Activated CD4-positive, alpha-beta T cell treated with anti-CD3 and anti-CD28 coated beads, Interleukin-2, amount 50 U/mL, for 24 hours (primary cell): ENCODE data around the gene EIF3J.
"Not testable (repeated sequence)": the region's sequence is repeated elsewhere in the genome, so short reads cannot be mapped to it uniquely, and the experiment has no call there.

Source experiments
- DNase-seq, 2 donors: peaks; one replicate each; pipeline ENCODE4 v3.0.0-alpha.2; 2020; ENCODE audit warnings: low read depth in 1 of 2, low spot score in 1 of 2

EIF3J gene

GRCh38 chr15:44536962-44537734, at the start of gene EIF3J:
Gene EIF3J (plus strand): TSS chr15:44537147. CDS start chr15:44537195, 48 bp downstream.
- DNase-seq: peak; percentile 84 to 90

GRCh38 chr15:44489464-44489863, 47.5 kb upstream of the EIF3J start:
- DNase-seq: no peak

- no peak for DNase-seq
These were observed 46.3 kb upstream of the EIF3J start for GRCh38 chr15:44490622-44491021.

GRCh38 chr15:44492040-44492439, 44.9 kb upstream of the EIF3J start:
- DNase-seq: no peak

DNA sequence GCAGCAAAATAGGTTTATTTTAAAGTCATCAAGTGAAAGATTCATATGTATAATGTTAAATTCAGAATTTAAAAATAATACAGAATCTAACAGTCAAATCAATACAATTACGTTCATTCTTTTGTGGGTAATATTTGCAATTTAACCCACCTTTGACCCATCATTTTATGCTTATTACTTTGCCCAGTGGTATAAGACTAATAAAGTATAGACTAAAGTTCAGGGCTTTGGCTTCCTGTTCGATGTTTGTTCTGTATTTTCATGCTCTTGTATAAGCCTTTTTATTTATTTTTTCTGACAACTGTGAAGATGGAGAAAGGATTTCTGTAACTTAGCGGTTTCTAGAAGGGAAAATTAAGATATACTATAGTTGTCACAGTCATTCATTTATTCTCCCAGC, 44.3 kb upstream of the EIF3J start:
- no peak for DNase-seq

GRCh38 chr15:44495562-44495961, 41.4 kb upstream of the EIF3J start:
- DNase-seq: no peak

DNA sequence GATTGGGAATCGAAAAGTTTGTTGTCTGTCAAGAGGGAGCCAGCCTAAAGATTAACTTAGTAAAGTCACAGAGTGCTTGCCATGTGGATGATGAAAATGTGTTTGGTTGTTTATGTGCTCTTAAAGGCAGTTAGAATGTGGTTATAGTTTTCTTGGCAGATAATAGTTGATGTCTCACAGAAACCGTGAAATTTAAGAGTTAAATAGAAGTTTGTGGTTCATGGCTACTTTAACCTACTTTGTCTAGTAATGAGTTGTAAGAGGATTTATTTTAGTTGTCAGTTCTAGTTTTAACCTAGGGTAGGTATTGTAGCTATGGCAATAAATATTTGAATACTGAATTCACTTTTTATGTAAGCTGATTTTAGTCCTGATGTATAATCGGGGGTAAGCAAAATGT, 36.4 kb upstream of the EIF3J start:
- DNase-seq: no peak

- DNase-seq: no peak
These were observed 35.1 kb upstream of the EIF3J start for GRCh38 chr15:44501768-44502366.

GRCh38 chr15:44516436-44516835, 20.5 kb upstream of the EIF3J start:
- no peak for DNase-seq

- no peak for DNase-seq
These were observed 17.4 kb upstream of the EIF3J start for GRCh38 chr15:44519537-44519936.

DNA sequence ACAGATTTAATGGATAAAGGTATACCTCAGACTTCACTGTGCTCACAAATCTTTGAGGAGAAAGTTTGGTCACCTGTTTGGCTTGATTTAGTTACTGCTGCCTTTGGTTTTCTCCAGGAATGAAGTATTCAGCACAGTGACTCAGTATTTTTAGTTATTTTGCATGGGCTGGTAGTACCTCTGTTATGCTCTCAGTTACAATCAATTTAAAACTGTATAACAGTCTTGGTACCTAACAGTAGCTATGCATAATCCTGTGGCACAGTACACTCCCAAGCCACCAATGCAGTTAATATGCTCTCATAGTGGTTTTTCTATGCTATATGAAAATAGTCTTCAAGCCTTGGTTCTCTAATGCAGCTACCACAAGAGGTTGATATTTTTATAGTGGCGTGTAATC, 11.9 kb upstream of the EIF3J start:
- DNase-seq: no peak

GRCh38 chr15:44527241-44527640, 9.7 kb upstream of the EIF3J start:
- no peak for DNase-seq

DNA sequence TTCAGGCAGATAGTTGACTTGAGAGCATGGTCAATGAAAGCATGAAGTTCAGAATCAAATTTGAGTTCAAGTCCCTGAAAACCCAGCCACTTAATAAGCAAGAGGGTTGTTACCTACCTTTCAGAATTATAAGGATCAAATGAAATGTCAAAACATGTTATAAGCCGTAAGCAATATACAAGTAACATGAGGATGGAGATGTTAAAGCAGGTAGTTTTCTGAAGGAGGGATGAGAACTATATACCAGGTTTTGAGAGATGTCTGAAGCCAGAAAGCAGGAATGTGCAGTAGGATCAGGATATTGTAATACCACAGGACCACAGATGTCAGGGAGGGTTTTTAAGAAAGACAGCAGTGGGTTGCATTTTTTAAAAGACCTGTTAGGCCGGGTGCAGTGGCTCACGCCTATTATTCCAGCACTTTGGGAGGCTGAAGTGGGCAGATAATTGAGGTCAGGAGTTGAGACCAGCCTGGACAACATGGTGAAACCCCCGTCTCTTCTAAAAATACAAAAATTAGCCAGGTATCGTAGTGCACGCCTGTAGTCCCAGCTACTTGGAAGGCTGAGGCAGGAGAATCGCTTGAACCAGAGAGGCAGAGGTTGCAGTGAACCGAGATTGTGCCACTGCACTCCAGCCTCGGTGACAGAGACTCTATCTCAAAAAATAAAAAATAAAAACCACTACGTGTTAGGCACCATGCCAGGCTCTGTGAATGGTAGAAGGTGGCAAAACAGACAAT, 6.9 kb upstream of the EIF3J start:
- DNase-seq: no peak

- DNase-seq: no peak
These were observed 6.3 kb upstream of the EIF3J start for GRCh38 chr15:44530653-44531052.

- DNase-seq: not testable (repeated sequence)
These were observed 4.7 kb upstream of the EIF3J start for GRCh38 chr15:44532275-44532674.

- no peak for DNase-seq
These were observed 4.3 kb upstream of the EIF3J start for GRCh38 chr15:44532689-44533088.

DNA sequence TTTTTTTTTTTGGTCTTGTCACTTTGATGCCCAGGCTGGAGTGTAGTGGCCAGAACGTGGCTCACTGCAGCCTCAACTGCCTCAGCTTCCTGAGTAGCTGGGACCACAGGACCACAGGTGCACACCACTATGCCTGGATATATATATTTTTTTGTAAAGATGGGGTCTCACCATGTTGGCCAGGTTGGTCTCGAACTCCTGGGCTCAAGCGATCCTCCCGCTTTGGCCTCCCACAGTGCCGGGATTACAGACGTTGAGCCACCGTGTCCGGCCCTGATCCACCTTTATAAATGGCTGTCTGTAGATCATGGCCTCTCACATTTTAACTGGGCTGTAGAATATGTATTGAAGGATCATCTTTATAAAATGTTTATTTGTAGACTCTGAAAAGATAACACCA, 1.9 kb upstream of the EIF3J start:
- no peak for DNase-seq

DNA sequence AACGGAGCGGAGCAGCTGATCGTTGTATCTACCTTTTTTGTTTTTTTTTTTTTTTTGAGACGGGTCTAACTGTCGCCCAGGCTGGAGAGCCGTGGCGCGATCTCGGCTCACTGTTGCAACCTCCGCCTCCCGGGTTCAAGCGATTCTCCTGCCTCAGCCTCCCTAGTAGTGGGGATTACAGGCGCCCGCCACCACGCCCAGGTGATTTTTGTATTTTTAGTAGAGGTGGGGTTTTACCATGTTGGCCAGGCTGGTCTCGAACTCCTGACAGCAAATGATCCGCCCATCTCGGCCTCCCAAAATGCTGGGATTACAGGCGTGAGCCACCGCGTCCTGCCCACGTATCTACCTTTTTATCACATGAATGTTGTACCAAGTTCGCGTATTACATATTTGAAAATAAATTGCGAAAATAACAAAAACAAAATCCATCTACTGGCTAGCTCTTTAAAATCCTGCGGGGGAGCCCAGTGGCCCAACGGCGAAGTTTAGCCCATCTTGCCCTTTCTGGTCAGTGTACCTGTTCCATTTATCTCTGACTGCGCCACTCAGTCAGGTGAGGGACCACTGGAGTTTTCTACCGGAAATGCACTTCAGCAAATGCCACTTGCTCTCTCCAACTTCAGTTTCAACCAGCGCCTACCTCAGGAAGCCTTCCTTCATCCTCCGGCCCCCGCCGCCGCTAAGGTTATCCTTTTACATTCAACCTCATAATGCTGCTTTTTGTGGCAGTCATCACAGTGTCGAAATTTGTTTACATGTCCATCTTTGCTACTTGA, 1.2 kb upstream of the EIF3J start:
- DNase-seq: peak in 1 of 2 donors; percentile 6

- no peak for DNase-seq
These were observed 515 bp upstream of the EIF3J start for GRCh38 chr15:44536302-44536961.

DNA sequence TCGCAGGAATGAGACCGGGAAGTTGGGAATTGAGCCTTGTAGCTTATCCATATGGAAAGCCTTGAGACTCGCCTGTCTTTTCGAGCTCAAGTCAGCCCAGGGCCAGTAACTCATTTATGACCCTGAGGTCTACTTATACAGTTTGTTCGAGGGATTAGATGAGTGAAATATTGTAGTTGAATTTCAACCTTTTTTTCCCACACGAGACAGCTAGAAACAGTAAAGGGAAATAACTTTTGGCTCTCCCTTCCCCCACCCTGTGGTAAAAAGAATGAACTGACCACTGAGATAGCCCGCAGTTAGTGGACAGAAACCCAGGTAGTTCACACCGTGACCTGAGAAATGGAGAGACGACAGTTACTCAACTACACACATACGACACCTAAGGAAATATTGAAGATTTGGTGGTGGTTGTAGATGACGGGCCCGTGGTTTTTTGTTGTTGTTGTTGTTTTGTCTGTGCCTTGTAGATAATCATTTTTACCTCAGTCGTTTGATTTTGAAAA, 841 bp downstream of the EIF3J start:
- DNase-seq: no peak
